NCI-H460 (cell line): ENCODE data around the gene SOCS1. TPM values are rescaled to one million over a fixed set of nuclear protein-coding genes. Genes with fewer than 3 reads are reported as not detected.
"Not testable (repeated sequence)": the region's sequence is repeated elsewhere in the genome, so short reads cannot be mapped to it uniquely, and the experiment has no call there.

Experiments
- DNase-seq: peaks from one replicate; pipeline ENCODE4 v3.0.0-alpha.2; 2016; ENCODE audit warnings: low read depth; ENCODE audit errors: extremely low read depth
- total RNA-seq: library from RNA; depleted of rRNA; stranded (reverse); fragments of >200 nt; shearing (Covaris generic); gene quantifications from 2 replicates; pipeline ENCODE4 v1.2.3, GENCODE V29; 2014

The SOCS1 gene
- total RNA-seq, 1 experiment from 2014 or later: 1.1 TPM

DNA sequence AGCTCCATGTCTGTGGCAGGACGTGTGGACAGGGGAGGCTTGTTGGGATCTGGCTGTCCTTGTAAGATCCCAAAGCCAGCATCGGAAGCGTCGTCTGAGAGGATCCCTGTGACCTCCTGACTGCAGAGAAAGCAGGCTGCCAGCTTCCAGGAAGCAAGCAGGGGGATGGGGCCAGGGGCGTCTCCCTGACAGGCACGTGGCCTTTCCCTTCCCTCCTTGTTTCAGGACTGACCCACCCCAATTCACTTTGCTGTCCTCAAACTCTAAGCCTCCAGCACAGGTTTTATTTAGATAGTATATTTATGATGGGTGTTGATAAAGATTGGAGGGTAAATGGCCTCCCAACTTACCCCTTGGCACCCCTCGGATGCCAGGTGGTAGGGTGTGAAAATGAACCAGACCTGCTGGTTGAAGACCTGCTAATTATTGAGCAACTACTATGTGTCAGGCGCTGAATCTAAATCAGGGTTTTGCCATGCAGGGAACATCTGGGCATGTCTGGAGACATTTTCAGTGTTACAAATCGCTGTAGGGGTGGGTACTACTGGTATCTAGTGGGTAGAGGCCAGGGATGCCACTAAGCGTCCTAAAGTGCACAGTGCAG is 24.5 kb downstream of the SOCS1 start:
- no peak for DNase-seq

DNA sequence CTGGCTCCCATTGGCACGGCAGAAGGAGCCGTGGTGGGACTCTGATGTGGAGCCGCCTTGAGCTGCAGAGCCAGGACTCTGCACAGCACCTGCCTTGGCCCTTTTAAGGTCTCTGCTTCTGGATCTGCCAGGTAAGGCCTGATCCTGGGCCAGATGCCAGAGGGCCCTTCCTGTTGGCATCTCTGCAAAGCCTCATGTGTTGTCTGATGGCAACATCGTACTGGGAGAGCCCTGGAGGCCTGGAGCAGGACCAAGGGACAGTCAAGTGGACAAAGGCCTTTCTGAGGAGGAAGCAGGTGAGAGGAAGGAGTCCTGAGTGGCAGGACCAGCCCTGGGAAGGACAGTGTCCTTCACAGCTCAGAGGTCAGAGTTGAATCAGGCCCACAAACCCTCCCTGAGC is 26.1 kb downstream of the SOCS1 start:
- no peak for DNase-seq

DNA sequence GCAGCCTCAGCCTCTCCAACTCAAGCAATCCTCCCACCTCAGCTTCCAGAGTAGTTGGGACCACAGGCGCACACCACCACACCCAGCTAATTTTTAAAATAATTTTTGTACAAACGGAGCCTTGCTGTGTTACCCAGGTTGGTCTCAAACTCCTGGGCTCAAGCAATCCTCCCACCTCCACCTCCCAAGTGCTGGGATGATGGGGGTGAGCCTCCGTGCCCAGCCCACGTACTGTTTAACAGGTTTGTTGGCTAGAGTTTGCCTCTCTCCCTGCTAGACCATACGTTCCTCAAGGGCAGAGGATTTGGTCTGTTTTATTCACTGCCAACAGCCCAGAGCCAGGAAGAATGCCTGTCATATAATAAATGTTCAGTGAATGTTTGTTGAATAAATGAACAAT is 26.6 kb downstream of the SOCS1 start:
- no peak for DNase-seq

DNA sequence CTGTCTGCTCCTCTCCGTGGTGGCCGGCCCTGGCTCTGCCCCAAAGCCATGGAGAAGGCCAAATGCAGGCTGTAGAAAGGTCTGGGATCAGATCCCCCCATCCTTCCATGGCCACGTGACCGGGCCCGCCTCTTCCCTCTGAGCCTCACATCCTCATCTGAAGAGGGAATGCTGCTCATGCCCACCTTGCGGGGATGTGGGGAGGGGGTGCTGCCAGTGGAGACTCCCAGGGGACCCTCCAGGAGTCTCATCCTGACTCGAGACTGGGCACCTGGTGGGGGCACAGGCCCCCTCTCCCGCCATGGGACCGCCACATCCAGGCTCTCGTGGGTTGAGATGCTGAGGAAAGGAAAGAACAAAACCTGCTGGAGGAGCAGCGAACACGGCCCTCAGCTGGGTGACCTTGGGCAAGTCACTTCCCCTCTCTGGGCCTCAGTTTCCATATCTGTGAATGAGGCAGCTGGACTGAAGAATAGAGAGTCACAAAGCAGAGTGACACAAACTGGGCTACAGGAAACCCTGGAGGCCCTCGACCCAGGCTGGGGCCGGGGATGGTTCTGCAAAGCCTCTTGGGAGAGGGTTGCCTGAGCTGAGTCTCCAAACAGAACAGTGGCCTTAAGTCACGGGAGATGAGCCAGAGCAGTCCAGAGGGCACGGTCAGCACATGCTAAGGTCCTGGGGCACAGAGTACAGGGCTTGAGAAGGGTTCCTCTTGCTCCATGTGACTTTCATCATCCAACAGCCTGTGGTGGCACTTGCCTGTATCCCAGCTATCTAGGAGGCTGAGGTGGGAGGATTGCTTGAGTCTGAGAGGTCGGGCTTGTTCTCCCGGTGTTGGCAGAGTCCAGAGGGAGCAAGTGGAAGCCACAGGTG is 30.1 kb downstream of the SOCS1 start:
- no peak for DNase-seq

DNA sequence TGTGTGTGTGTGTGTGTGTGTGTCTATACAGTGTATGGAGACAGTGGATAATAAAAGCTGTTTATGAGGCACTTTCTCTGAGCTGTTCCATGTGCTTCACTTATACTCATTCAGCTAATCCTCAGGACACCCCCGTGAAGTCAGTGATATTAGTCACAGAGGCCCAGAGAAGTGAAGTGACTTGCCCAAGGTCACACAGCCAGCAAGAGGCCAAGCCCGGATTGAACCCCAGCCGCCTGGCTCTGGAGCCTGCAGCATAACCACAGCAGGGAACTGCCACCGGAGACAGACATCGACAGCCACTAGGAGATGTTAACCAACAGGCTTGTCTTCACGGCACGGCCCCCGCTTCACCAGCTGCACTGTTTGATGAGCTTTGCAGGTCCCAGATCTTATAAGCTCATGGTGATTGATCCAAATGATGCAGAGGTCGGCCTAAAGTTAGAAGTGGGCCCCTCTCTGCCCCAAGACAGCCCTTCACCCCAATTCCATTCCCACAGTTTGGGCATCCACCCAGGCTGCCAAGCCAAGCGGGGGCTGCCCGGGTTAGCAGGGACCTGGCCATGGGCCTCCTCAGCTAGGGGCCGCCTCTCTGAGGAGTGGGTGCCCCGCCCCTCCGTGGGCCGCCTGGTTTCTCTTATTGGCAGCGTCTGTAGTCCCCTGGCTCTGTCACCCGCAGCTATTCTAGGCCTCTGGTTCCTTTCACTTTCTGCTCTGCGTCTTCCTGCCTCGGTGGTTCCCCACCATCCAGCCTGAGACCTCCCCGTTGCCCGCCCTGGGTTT is 30.9 kb downstream of the SOCS1 start:
- no peak for DNase-seq

DNA sequence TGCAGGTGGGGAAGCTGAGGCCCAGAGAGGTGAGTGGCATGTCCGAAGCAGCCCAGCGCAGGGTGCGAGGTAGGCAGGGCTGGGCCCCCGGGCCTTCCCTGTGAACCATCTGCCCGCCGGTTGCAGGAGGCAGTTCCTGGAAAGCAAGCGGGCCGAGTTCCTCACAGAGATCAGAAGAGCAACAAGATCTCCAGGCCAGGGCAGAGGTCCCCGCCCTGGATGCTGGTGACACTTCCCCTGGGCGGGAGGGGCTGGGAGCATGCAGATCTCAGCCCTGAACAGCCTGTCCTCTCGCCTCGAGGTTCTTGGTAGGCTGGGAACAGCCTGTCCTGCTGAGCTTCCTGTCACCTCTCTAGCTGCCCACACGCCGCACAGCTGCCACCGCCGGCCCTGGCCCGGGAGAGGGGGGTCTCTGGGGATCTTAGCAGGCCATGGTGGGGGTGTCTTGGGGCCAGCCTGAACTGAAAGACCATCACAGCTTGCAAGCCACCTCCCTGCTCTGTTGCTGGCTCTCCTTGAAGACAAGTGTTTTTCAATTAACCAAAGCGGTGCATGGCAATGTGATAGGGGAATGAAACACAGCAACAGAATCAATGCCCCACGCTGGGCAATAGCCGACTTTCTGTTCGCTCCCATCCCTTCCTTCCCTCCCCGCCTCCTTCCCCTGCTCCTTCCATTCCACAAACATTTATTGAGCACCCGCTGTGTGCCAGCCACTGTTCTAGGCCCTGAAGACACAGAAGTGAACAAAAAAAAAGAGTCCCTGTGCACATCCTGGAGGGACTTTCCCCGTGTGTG is 31.7 kb downstream of the SOCS1 start:
- DNase-seq: no peak

DNA sequence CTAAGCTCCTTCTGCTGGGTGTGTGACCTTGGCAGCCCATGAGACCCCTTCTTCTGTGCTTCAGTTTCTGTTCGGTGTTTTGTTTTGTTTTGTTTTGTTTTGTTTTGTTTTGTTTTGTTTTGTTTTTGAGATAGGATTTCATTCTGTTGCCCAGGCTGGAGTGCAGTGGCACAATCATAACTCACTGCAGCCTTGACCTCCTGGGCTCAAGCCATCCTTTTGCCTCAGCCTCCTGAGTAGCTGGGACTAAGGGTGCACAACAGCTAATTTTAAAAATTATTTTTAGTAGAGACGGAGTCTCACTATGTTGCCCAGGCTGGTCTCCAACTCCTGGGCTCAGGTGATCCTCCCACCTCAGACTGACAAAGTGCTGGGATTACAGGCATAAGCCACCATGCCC is 35.5 kb downstream of the SOCS1 start:
- DNase-seq: not testable (repeated sequence)

DNA sequence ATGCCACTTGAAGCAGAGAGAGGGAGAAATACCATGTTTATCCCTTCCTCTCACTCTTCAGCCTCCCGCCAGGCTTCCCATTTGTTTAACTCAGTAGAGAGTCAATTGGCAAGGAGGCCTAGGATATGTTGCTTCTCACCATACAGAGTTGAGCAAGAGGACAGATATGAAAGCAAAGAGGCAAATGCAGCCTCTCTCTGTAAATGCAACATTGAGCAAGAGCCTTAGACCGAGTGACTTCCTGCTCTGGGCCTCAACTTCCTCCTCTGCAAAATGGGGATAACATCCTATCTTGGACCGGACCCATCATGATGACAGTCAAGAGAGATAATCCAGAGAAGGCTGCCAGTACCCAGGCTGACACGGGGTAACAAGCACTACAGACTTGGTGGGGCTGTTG is 36.8 kb downstream of the SOCS1 start:
- no peak for DNase-seq

DNA sequence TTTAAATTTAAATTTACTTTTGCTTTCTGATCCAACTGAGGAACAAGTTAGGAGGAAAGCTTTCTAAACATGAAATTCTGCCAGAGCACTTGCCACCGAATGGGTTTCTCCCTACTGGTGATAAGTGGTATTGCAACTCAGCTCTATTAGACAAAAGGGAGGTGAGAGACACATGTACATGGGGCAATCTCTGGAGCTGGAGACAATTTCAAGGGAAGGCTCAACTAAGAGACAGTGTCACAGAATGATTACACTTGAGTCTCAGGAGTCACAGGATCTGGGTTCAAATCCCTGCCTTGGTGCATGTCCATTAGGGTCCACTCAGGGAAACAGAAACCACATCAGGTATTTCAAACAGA is 37.4 kb downstream of the SOCS1 start:
- no peak for DNase-seq

DNA sequence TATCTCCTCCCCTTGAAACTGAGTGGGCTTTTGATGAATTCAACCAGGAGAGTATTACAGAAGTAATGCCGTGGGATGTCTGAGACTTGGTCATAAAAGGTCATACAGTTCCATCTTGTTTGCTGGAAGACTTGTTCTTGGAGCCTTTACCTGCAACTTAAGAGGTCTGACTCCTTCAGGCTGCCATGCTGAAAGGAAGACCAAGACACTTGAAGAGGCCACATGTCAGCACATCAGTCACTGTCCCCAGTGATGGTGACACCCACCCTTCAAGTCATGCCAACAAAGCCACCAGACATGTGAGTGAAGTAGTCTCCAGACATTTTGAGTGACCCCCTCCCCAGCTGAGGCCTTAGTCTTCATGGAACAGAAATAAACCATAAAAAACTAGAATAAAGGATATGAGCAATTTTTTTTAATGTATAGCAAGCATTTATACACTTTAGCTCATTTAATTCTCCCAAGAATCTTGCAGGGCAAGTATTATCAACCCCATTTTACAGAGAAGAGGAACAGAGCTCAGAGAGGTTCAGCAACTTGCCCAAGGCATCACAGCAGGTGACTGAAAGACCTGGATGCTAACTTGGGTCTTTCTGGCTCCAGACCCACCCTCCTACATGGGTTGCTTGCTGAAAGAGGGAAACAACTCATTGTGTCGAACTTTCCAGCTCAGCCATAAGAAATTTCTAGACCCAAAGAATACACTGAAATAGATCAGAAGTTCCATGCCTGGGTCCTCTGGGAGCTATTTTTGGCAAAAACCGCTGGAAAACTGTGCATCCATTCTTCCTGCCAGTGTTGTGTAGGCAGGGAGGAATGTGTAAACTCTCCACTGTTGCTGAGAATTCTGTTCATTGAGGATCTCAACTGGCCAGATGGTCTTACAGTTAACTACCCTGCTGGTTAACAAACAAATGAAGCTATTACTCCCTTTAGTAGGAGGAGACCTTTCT is 38.1 kb downstream of the SOCS1 start:
- no peak for DNase-seq

DNA sequence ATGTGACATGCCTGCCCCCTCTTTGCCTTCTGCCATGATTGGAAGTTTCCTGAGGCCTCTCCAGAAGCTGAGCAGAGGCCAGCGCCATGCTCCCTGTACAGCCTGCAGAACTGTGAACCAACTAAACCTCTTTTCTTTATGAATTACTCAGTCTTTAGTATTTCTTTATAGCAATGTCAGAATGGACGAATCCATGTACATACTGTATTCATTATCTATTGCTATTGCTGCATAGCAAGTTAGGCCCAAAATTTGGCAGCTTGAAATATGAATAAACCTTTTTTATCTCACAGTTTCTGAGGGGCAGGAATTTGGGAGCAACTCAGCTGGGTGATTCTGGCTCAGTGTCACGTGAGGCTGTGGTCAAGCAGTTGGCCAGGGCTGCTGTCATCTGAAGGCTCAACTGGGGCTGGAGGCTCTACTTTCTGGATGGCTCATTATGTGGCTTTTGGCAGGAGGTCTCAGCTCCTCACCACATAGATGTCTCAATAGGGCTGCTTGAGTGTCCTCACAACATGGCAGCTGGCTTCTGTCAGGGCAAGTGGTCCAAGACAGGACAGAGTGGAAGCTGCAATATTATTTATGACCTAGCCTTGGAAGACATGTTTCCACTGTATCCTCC is 40.0 kb downstream of the SOCS1 start:
- no peak for DNase-seq

DNA sequence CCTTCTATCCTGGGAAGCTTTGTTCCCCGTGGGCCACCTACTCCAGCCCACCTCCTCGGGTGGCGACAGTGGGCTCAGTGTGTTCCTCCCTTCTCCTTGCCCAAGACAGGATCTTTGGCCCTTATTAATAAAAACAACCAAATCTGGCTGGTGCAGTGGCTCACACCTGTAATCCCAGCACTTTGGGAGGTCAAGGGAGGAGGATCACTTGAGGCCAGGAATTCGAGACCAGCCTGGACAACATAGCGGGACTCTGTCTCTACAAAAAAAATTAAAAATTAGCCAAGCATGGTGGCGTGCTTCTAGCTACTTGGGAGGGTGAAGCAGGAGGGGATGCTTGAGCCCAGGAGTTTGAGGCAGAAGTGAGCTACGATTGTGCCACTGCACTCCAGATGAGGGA is 42.2 kb downstream of the SOCS1 start:
- no peak for DNase-seq

DNA sequence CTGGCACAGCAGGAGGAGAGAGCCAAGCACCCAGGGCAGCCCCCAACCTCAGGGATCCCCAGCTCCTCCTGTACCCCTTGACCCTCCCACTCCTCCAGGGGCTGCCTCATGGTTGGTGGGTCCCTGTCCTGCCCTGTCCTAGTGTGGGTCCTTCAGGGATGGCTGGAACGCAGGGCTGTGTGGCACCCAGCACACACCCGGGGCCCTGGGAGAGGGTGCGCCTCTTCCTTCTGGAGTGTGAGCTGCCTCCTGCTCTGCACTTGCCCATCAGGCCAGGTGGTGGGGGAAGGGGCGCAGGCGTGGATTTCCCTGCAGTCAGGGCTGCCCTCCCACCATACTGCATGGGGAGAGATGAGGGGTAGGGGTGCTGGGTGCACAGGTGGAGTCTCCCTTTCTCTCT is 42.6 kb downstream of the SOCS1 start:
- no peak for DNase-seq

DNA sequence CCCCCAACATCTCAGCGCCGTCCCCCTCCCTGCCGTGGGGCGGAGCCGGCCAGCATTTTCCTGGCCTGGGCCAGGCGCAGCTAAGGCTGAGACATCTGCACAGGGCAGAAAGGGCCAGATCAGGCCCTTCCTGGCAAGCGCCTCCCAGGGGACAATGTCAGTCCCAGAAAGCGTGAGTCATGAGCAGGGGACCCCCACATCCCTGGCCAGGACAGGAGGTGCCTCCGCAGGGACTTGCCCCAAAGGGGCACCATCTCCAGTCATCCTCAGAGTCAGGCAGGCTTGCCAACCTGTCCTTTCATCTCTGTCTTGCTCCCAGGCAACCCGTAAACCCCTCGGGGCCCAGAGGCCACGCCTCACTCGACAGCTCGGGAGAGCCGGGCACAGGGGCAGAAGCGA is 43.2 kb downstream of the SOCS1 start:
- no peak for DNase-seq

DNA sequence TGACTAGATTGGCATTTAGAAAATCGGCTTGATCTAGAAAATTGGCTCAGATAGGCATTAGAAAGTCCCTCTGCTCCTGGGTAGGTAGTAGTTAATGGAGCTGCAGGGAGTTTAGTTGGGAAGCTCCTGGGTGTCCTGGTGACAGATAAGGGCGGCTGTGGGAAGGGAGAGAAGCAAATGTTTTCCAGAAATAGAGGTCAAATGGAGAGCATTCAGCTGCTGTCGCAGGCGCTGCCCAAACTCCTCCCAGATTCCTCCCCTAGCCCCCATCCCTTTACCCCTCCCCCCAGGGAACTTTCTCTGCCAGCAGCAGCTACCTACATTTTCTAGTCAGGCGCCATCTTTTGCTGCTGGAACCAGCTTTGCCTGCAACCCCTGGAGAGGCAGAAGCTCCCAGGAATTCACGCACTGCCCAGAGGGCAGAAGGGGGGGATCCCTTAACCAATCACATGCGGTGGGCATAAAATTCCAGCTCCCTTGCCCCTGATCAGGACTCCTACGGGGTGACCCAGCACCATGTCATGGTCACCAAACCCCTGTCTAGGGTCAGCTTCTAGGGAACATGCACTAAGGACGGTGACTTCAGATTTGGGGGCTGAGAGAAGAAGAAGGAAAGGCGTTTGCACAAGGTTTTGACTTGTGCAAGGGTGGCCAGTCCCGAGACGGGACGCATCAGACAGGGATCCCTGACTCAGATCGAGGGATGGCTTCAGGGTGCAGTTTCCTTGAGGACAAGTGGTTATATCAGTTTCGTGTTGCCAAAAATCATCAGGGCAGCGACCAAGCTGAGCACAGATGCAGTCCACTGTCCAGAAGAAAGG is 43.8 kb downstream of the SOCS1 start:
- DNase-seq: no peak

DNA sequence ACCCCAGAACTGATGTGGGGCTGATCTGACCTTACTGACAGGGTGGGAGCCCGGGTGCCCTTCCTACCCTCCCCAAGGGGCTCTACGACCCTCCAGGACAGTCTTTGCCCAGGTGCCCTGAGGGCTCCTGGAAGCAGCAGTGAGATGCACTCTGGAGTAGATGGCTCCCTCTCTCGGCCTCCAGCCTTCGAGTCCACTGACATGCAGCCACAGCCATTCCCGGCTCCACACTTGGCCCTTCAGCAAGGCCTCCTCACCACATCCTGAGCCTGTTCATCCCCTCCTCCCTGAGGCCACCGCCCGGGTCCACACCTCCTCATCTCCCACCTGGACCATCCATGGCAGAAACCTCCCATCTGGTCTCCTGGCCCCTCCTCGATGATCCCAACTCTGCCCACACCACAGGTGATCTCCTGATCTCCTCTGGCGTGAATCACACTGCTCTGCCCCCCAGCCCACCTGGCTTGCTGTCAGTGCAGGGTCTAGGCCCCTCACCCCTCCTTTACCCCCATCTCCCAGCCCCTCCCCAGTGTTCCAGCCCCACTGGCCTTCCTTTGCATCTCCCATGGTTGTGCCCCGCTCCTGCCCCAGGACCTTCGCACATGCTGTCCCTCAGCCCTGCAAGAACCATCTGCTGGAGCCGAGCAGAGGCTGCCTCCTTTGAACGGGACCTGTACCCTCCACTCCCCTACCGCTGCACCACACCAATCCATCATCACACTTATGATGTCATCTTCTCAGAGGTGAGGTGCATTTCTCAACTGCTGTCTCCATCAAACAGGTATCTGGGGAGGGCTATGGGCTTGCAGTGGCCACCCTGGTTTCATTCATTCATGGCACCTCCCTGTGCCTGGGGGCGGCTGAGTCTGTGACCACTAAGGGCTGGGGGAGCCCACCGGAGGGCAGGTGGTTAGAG is 44.7 kb downstream of the SOCS1 start:
- DNase-seq: no peak

DNA sequence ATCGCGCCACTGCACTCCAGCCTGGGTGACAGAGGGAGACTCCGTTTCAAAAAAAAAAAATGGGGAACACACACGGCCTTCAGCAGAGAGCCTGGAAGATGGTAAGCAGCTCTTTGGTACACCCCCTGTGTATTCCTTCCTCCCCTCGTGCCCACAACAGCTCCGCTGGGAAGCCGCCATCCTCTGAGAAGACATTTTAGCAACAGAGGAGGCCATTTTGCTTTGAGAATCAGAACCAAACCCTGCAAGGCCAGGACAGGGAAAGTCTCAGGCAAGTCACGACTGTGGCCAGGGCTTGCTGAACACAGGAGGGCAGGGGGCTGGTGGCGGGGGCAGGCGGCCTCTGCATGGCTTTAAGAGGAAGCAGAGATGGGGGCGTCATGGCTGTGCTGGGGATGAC is 45.7 kb downstream of the SOCS1 start:
- DNase-seq: no peak
